WI38 (cell line): ENCODE measurements around the gene SLC40A1.

Experiments
- H3K4me3 ChIP-seq: 2 replicates; pipeline ENCODE4 v1.5.1; 2011; ENCODE audit warnings: low read depth, mild to moderate bottlenecking, control low read depth, low read length
- TF ChIP-seq, protein P1 (sequence below): IDR thresholded peaks from 2 replicates; pipeline ENCODE4 v1.5.1; 2012; ENCODE audit warnings: low read depth, mild to moderate bottlenecking, control low read depth, low read length

SLC40A1 gene

DNA sequence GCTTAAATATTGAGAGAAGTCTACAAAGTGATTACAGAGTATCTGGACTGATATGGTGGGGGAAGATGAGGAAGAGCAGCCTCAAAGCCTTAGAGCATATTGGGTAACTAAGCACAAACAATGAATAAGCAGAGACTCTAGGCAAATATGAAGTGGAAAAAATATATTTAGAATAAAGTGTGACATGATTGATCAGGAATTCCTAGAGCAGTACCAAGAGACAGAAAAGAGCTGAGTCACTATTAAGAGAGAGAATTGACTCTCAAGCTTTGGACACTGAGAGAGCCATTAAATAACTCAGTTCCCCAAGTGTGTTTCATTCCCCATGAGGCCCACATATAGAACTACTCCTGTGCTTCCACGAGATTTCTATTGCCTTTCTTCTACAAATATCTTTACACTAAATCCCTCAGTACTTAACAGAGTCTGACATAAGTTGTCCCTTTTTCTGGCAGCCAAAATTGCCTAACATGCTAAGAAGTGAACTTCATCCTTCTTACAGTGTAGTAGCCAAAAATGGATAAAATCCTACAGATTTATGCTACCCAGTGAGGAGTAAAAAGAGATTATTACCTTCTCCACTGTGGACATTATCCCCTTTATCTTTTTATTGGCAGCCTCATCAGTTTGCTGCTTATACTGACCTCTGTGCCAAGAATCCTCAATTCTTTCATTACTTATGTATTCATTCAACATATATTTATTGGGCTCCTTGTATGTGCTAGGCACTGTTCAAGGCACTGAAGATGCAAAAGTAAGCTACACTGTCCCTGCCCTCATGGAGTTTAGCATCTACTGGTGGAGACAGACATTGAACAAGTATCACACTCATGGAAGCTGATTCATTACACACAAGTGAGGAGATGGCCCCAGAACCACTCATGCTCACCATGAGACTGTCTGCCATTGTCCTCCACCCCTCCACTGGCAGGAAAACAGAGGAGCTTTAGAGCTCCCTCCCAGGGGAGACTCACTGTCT lies 45.4 kb downstream of the SLC40A1 start:
- TF ChIP-seq, protein P1, sequence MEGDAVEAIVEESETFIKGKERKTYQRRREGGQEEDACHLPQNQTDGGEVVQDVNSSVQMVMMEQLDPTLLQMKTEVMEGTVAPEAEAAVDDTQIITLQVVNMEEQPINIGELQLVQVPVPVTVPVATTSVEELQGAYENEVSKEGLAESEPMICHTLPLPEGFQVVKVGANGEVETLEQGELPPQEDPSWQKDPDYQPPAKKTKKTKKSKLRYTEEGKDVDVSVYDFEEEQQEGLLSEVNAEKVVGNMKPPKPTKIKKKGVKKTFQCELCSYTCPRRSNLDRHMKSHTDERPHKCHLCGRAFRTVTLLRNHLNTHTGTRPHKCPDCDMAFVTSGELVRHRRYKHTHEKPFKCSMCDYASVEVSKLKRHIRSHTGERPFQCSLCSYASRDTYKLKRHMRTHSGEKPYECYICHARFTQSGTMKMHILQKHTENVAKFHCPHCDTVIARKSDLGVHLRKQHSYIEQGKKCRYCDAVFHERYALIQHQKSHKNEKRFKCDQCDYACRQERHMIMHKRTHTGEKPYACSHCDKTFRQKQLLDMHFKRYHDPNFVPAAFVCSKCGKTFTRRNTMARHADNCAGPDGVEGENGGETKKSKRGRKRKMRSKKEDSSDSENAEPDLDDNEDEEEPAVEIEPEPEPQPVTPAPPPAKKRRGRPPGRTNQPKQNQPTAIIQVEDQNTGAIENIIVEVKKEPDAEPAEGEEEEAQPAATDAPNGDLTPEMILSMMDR, result no peak
- H3K4me3 ChIP-seq, result no peak overlapping the region

DNA sequence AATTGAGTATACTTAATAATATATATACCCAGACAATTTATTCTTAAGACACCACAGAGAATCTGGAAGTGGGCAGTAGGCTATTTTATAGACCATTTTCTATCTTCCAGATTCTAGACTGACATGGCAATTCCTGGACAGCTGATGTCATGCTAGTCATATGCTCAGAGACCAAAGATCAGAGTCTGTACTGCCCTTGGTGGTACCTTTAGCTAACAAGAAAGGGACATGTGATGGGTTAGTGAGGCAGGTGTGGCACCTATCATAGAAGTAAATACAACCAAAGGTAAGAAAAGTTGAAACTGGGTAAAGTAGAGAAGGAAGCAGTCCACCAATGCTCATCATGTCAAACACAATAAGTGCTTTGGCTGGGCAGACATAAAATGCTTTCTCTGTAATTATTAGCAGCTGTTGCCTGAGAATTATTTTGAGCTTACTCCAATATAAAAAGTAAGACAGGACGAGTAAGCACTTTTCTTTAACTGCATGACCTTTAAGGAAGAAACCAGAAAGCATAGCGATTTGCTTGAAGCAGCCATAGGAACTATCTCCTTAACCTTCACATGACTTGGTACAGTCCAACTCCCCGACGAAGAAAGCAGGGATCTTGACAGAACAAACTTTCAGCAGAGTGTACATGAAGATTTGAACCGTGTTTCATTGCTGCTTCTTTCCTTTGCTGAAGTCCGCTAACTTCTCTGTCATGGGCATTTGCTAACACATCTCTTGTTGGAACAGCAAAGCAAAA lies 47.1 kb downstream of the SLC40A1 start:
- TF ChIP-seq, protein P1, result no peak
- no peak overlapping the region for H3K4me3 ChIP-seq

DNA sequence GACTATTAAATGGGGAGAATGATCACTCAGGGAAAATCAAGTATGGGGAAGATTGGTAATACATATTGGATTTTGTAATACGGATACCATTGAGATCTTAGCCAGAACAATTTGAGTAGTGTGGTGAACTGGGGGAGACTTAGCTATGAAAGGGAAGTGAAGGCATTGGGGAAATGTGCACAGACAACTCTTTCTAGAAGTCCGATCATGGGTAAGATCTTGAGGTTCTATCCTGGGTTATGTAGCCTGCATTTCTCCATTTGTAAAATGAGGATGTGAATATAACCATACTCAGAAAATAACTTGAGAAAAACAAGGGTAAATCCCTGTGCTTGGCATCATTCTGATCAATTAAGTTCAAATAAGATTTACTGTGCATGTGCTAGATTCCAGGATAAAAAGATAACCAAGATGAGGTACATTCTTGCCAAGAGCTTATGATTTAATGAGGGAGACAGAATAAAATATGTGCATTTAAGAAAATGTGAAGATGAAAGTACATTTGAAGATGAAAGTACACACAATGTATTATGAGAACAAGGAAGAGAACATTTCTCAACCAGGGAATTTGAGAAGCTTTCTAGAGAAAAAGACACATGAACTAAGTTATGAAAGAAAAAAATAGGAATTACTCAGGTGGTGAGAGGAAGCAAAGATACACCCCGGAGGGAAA lies 49.5 kb downstream of the SLC40A1 start:
- TF ChIP-seq, protein P1, result no peak
- H3K4me3 ChIP-seq, result no peak overlapping the region

DNA sequence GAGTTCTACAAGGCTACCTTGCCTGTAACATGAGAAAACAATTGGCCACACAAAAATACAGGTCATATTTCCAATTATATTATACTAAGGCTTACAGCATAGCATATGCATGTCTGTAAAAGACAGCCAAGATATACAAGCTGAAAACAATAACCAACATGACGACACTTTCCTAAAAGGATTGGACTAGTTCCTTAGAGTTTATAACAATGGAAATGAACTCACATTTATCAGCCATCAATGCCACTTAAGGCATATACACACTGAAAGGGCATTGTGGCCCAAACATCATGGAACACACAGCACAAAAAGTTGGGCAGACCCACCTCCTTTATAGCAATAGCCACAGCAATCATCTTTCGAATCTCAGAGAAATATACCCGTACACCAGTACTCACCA lies 52.0 kb downstream of the SLC40A1 start:
- TF ChIP-seq, protein P1, result no peak
- no peak overlapping the region for H3K4me3 ChIP-seq

DNA sequence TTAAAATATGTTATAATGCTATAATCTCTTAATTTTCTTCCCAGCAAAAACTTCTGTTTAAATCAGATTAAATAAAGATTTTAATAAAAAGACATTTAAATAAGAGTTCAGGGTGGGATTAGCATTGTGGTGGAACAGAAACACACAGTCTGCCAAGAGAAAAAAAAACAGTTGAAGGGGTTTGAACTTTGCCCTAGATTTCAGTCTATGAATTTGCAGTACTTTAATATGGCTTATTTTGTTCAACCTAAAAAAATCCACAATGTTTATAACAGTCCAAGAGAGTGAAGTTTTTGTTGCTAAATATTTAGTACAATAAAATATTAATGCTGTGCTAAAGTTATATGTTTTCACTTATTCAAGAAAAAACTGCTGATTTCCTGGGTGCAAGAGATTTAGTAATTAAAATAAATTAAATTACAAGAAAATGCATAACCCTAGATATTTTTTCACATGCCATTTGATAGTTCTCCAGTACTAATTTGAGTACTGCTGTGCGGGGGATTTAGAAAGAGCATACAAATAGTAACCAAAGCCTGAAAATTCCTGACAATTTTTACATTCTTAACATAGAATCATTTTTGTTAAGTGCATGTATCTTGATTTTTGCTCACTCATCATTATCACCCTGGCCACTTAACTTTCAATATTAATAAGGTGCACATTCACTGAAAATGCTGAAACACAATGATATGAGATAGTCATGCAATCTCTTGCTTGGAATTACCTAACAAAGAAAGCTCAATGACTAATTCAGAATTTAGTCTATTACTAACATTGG lies 52.6 kb downstream of the SLC40A1 start:
- TF ChIP-seq, protein P1, result no peak
- H3K4me3 ChIP-seq, result no peak overlapping the region

DNA sequence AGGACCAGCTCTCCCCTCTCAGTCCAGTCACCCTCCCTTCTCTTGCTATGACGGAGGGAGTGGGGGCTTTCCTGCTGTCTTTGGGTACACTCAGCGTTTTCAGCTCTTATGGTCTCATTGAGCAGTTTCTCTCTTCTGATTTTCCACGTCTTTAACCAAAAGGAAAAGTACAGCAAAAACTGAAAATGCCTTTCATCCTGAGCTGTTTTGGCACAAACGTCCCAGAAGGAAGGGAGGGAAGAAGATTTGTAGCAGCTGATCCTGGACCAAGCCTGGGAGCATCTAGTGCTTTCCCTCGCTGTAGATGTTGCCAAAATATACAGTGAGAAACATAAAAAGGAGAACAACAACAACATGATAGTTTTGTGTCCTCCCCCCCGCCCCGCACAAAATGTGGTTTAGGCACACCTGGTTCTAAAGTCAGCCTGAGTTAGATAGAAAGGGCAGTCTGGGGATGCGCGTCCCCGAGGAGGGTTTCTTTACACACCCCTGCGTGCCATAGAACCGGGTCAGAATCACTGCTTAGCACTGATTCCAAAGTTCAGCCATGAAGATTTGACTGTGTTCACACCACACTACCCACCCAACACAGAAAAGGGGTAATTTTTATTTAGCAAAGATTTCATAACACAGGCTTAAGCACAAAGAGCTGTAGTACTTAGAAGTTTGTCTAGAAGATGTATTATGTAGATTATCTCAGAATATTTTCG lies 53.4 kb downstream of the SLC40A1 start:
- no peak overlapping the region for H3K4me3 ChIP-seq
- TF ChIP-seq, protein P1, result no peak
